ENCODE data around the gene ATP6V1F. TPM values are rescaled to one million over a fixed set of nuclear protein-coding genes. Genes with fewer than 3 reads are reported as not detected.

The ATP6V1F gene
- total RNA-seq, 3 donors from 2014 or later, result 55.6 to 85.5 (median 82.4) TPM

DNA sequence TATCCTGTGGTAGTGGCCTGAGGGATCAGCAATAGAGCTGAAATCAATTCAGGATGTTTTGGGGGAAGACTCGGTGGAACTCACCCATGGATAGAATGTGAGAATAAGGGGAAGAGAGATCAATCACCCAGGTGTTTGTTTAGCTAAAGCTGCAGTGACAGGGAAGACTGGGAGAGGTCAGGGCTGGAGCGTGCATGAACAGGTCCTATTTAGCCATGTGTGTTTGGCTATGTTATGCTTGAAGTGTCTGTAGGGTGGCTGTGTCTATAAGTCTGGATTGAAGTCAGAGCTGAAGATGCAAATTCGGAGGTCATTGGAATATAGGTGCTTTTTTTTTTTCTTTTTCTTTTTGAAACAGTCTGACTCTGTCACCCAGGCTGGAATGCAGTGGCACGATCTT is 4.6 kb downstream of the ATP6V1F start:
- H3K9me3 ChIP-seq, result no peaks in the 10 kb centered on the region
- H3K4me3 ChIP-seq, result no peak overlapping the region
- DNase-seq (no peak), ATAC-seq (no peak)
- H3K36me3 ChIP-seq (ENCODE audit: low read depth), result no peaks in the 10 kb centered on the region
- TF ChIP-seq CTCF (IDR thresholded peaks at IDR 0.05), result no peak
- peaks cover 26% of the 10 kb centered on the region for H3K4me1 ChIP-seq (ENCODE audit: low read depth)
- intact Hi-C loops (cut with DNase I, micrococcal nuclease), result no loop called here

GRCh38 chr7:128867842-128868623 is 5.4 kb downstream of the ATP6V1F start:
- H3K4me1 ChIP-seq (ENCODE audit: low read depth), result peaks cover 25% of the 10 kb centered on the region
- no peak overlapping the region for H3K4me3 ChIP-seq
- H3K36me3 ChIP-seq (ENCODE audit: low read depth), result no peaks in the 10 kb centered on the region
- ATAC-seq (peak; percentile 11), DNase-seq (peak in 2 of 3 donors; percentile 55)
- TF ChIP-seq CTCF (IDR thresholded peaks at IDR 0.05), result no peak
- no peaks in the 10 kb centered on the region for H3K9me3 ChIP-seq
- intact Hi-C loops (cut with DNase I, micrococcal nuclease), result no loop called here

DNA sequence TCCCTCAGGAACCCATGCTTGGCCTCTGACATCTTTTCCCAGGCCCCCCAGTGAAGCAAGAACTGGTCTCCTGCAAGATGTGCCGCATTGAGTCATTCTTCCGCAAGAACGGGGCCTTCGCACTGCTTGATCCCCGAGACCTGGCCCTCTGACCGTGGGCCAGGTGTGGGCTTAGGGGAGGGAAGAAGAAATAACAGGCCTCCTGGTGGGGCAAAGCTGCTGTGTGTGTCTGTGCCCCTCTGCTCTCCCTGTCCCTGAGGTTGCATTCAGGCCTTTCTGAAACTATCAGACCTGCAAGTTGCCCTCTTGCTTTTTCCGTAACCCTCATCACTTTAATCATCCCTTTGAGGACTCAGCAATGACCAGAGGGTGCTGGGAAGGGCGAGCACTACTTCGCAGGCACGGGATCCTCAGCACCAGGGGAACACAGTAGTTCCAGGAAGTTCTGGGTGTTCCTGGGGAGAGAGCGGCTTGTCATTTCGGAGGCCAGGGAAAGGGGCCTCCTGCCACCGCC is 6.0 kb downstream of the ATP6V1F start:
- peak; percentile 44 for ATAC-seq
- intact Hi-C loops (cut with DNase I, micrococcal nuclease), result no loop called here
- no peak for TF ChIP-seq CTCF (IDR thresholded peaks at IDR 0.05)

DNA sequence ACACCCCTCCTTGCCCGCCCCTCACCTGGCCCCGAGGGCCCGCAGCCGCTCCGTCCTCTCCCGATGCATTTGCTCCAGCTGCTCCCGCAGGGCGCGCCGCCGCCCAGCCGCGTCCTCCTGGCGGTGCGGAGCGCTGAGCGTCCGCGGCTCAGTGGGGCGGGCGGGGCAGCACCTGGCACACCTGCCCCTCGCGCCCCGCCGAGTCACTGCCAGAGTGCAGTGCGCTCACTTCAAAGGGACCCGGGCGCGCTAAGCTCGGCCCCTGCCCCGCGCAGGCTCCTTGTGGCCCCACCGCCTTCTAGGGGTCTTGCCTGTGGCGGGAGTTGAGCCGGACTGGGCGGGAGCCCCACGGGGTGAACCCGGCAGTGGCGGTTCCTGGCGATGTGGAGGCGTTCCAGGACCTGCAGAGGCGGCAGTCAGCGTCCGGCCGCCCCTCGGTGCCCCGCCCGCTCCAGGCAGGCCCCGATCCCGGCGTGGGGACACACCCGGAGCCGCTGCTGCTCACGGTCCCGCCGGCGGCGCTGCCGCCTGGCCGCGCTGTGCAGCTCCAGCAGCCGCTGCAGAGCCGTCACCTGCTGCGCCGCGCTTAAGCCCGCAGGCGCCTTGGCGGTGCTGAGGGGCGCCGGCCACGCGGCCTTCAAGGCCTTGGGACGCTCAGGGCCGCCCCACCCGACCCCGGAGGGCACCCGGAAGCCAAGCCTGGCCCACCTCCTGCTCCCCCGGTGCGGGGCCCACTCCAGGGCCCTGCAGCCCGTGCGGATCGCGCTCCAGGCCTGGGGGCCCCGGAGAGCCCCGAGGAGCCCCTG is 6.7 kb downstream of the ATP6V1F start:
- Histone ChIP-seq H3K4me3 (no peak overlapping the region), H3K4me1 (ENCODE audit: low read depth) (peaks cover 16% of the 10 kb centered on the region), H3K36me3 (ENCODE audit: low read depth) (no peaks in the 10 kb centered on the region), H3K9me3 (no peaks in the 10 kb centered on the region)
- TF ChIP-seq CTCF (IDR thresholded peaks at IDR 0.05), result peak; percentile 34
- intact Hi-C loops (cut with DNase I, micrococcal nuclease), result no loop called here
- DNase-seq (peak; percentile 63 to 84 (median 74)), ATAC-seq (peak; percentile 88)

More for the DNA sequence above, 6.0 kb downstream of the ATP6V1F start:
- H3K4me1 ChIP-seq (ENCODE audit: low read depth), result peaks cover 22% of the 10 kb centered on the region
- DNase-seq, result no peak
- no peaks in the 10 kb centered on the region for H3K36me3 ChIP-seq (ENCODE audit: low read depth)
- H3K4me3 ChIP-seq, result no peak overlapping the region
- no peaks in the 10 kb centered on the region for H3K9me3 ChIP-seq

GRCh38 chr7:128869944-128870285 is 7.3 kb downstream of the ATP6V1F start:
- Histone ChIP-seq H3K4me1 (ENCODE audit: low read depth) (peaks cover 17% of the 10 kb centered on the region), H3K36me3 (ENCODE audit: low read depth) (no peaks in the 10 kb centered on the region), H3K9me3 (no peaks in the 10 kb centered on the region), H3K4me3 (no peak overlapping the region)
- intact Hi-C loops (cut with DNase I, micrococcal nuclease), result no loop called here
- DNase-seq, result no peak
- peak; percentile 7 for ATAC-seq
- no peak for TF ChIP-seq CTCF (IDR thresholded peaks at IDR 0.05)

Data from mucosa of descending colon (tissue), 3 donors.